Psoas muscle (tissue), 8 donors: ENCODE data around the gene RNF213. TPM values are rescaled to one million over a fixed set of nuclear protein-coding genes. Genes with fewer than 3 reads are reported as not detected.

ENCODE experiments used
- ATAC-seq, 4 donors: fragments of 200-7000 bp; cut with Tn5 transposase; one replicate each; pipeline ENCODE4 v1.9.1; 2020; ENCODE audit warnings: moderate library complexity in 3 of 4, mild to moderate bottlenecking in 2 of 4
- DNase-seq, 2 donors: peaks; one replicate each; pipeline ENCODE4 v3.0.0-alpha.2; 2020
- H3K27ac ChIP-seq: fragments of 200-600 bp; one replicate; pipeline ENCODE4 v1.8.0; 2022
- H3K27me3 ChIP-seq, 3 donors: fragments of 200-600 bp in 1 of 3; one replicate each; pipeline versions ENCODE4 v1.6.1 to v1.8.0; 2013 to 2022; ENCODE audit warnings: low read length in 2 of 3, mild to moderate bottlenecking in 2 of 3, moderate library complexity in 1 of 3; ENCODE audit not compliant: insufficient read depth in 3 of 3
- H3K36me3 ChIP-seq, 2 donors: fragments of 200-600 bp in 1 of 2; one replicate each; pipeline versions ENCODE4 v1.6.1 to v1.8.0; 2013 to 2022; ENCODE audit warnings: low read depth in 1 of 2, mild to moderate bottlenecking in 1 of 2, moderate library complexity in 1 of 2; ENCODE audit not compliant: insufficient read depth in 1 of 2
- H3K4me1 ChIP-seq: fragments of 200-600 bp; one replicate; pipeline ENCODE4 v1.8.0; 2022
- H3K4me3 ChIP-seq: fragments of 200-600 bp; one replicate; pipeline ENCODE4 v1.8.0; 2022; ENCODE audit warnings: mild to moderate bottlenecking
- H3K9me3 ChIP-seq: fragments of 200-600 bp; one replicate; pipeline ENCODE4 v1.8.0; 2022
- CTCF ChIP-seq: fragments of 200-600 bp; IDR thresholded peaks from one replicate; pipeline ENCODE4 v1.8.0; 2022; ENCODE audit warnings: antibody characterized with exemption
- WGBS, 3 donors: extraction: QIAGEN DNeasy Blood & Tissue Kit; methylation state at CpG; one replicate each; pipeline versions ENCODE4 v1.1.6 to v1.1.7; 2013; 5-methylcytosine and 5-hydroxymethylcytosine counted together
- intact Hi-C, 2 donors: fragments of 100-400 bp; cut with DNase I; formaldehyde crosslinking; loops; one replicate each; pipeline versions ENCODE4 v1.11.0 to v1.14.2; 2022
- long read RNA-seq, 2 donors: library from polyadenylated mRNA; unstranded; transcript quantifications; one replicate each; pipeline ENCODE4 v2.0.0, GENCODE V29; 2021
- polyA plus RNA-seq, 3 donors: library from polyadenylated mRNA; stranded (reverse); fragments of 200-250 nt; gene quantifications; one replicate each; pipeline ENCODE4 v1.2.3, GENCODE V29; 2013
- total RNA-seq, 4 donors: library from RNA; stranded (reverse); fragmentation: NEBNext Ultra II Directional in 2 of 4; extraction: Animal tissue kit (Norgen Biotek cat#: 25700) in 2 of 4; gene quantifications; one replicate each; pipeline versions ENCODE4 v1.2.1 to v1.2.4, GENCODE V29; 2021 to 2023
- donor health status: healthy with polysubstance abuse.
- donor health status: DM: no; HTN: no; CAD: no; lungs with moderate emphysema.
- donor health status: Bipolar disorder and iron deficiency.
- donor health status: healthy.
- donor health status: DM: yes; HTN: yes; CAD: no.
- donor health status: DM: no; HTN: no; CAD: no.
- donor health status: DM: no; HTN: no; CAD: no.
- donor health status: DM: yes; HTN: yes; CAD: no.

The RNF213 gene
- total RNA-seq: 10 to 100 TPM; 33.7 to 42.0 (median 35.4) TPM
- polyA plus RNA-seq: 10 to 100 TPM; 10.2 to 26.9 (median 15.8) TPM
- long read RNA-seq, donor 1, full-length matches to known transcripts: 3 of 10 reads
- long read RNA-seq, donor 1, partial matches to known transcripts: 5 of 10 reads
- long read RNA-seq, donor 1, other reads (novel, unspliced or antisense): 2 of 10 reads
- long read RNA-seq, donor 2, full-length matches to known transcripts: 2 of 22 reads
- long read RNA-seq, donor 2, partial matches to known transcripts: 12 of 22 reads
- long read RNA-seq, donor 2, other reads (novel, unspliced or antisense): 8 of 22 reads

- TF ChIP-seq CTCF: no peak
- no peaks in the 10 kb centered on the region for H3K9me3 ChIP-seq
- intact Hi-C loops: loop anchor here (5.0 kb wide), 2 partner anchors 43 to 108 kb away; no protein-coding TSS in a partner anchor
- H3K4me3 ChIP-seq: peak within 1 kb of the TSS; percentile 96
- DNase-seq: peak; percentile 60 to 77
- H3K36me3 ChIP-seq: peaks cover 0 to 12% of the 10 kb centered on the region in 2 donors
- ATAC-seq: peak; percentile 53 to 68 (median 64)
- peak within 1 kb of the TSS; percentile 95 for H3K27ac ChIP-seq
- H3K4me1 ChIP-seq: peaks cover 32% of the 10 kb centered on the region
- 0% methylated on average over 8 to 52 of the region's 54 CpGs for WGBS, 3 donors
- no peaks in the 10 kb centered on the region for H3K27me3 ChIP-seq
Observed at GRCh38 chr17:80260791-80261158, at the start of gene RNF213. Gene RNF213 (plus strand): TSS chr17:80260852. CDS start chr17:80263682, 2,830 bp downstream.

- 88 to 91% (median 91%) methylated on average over 22 of the region's 22 CpGs for WGBS, 3 donors
- H3K9me3 ChIP-seq: no peaks in the 10 kb centered on the region
- no peaks in the 10 kb centered on the region for H3K4me1 ChIP-seq
- intact Hi-C loops: no loop called here
- TF ChIP-seq CTCF: no peak
- no peak overlapping the region for H3K4me3 ChIP-seq
- H3K27me3 ChIP-seq: no peaks in the 10 kb centered on the region
- DNase-seq (no peak), ATAC-seq (no peak)
- H3K27ac ChIP-seq: no peak overlapping the region
- H3K36me3 ChIP-seq: peaks cover 4 to 87% of the 10 kb centered on the region in 2 donors
Observed at GRCh38 chr17:80212109-80212508, 48.5 kb upstream of the RNF213 start.

- intact Hi-C loops: no loop called here
- Histone ChIP-seq H3K9me3 (no peaks in the 10 kb centered on the region), H3K27ac (no peak overlapping the region), H3K4me1 (no peaks in the 10 kb centered on the region), H3K36me3 (peaks cover 4 to 91% of the 10 kb centered on the region in 2 donors), H3K4me3 (no peak overlapping the region), H3K27me3 (no peaks in the 10 kb centered on the region)
- ATAC-seq (no peak), DNase-seq (no peak)
- WGBS, 3 donors: 83 to 85% (median 84%) methylated on average over 12 of the region's 12 CpGs
- TF ChIP-seq CTCF: no peak
Observed at GRCh38 chr17:80212511-80212910, 48.1 kb upstream of the RNF213 start.

GRCh38 chr17:80212962-80213642, 47.5 kb upstream of the RNF213 start:
- no peak for ATAC-seq

More at GRCh38 chr17:80212962-80213642, 47.5 kb upstream of the RNF213 start:
- Histone ChIP-seq H3K27ac (no peak overlapping the region), H3K4me1 (no peaks in the 10 kb centered on the region), H3K4me3 (no peak overlapping the region), H3K27me3 (no peaks in the 10 kb centered on the region), H3K36me3 (peaks cover 4 to 95% of the 10 kb centered on the region in 2 donors), H3K9me3 (no peaks in the 10 kb centered on the region)
- intact Hi-C loops: no loop called here
- no peak for TF ChIP-seq CTCF
- DNase-seq: no peak
- 86 to 92% (median 91%) methylated on average over 19 of the region's 19 CpGs for WGBS, 3 donors
